Small intestine (tissue), 7 donors: ENCODE measurements around the gene NCBP1. TPM values are rescaled to one million over a fixed set of nuclear protein-coding genes. Genes with fewer than 3 reads are reported as not detected.

Experiments
- DNase-seq, 2 donors: peaks; one replicate each; pipeline versions ENCODE4 v3.0.0 to v3.0.0-alpha.2; 2013
- FAIRE-seq: peaks from 2 replicates; lab custom pipeline; 2012; peaks lifted over from hg19 to GRCh38; lab: Jason Lieb, UNC
- H3K27ac ChIP-seq, 3 donors: one replicate each; pipeline ENCODE4 v1.5.1; 2013; ENCODE audit warnings: low read length in 2 of 3, mild to moderate bottlenecking in 2 of 3, control low read depth in 1 of 3, inconsistent platforms in 1 of 3, low read depth in 1 of 3, moderate library complexity in 1 of 3
- H3K27me3 ChIP-seq, 3 donors: one replicate each; pipeline ENCODE4 v1.6.1; 2013; ENCODE audit warnings: low read length in 3 of 3, inconsistent platforms in 1 of 3; ENCODE audit not compliant: control insufficient read depth in 3 of 3, insufficient read depth in 3 of 3
- H3K36me3 ChIP-seq, 3 donors: one replicate each; pipeline ENCODE4 v1.6.1; 2013; ENCODE audit warnings: low read length in 3 of 3, inconsistent platforms in 1 of 3, low read depth in 1 of 3, mild to moderate bottlenecking in 1 of 3, moderate library complexity in 1 of 3; ENCODE audit not compliant: control insufficient read depth in 3 of 3, insufficient read depth in 2 of 3
- H3K4me1 ChIP-seq, 3 donors: one replicate each; pipeline ENCODE4 v1.6.1; 2013; ENCODE audit warnings: low read length in 2 of 3, inconsistent platforms in 1 of 3, low read depth in 1 of 3, mild to moderate bottlenecking in 1 of 3, moderate library complexity in 1 of 3; ENCODE audit not compliant: control insufficient read depth in 3 of 3, insufficient read depth in 2 of 3
- H3K4me3 ChIP-seq, 3 donors: one replicate each; pipeline ENCODE4 v1.5.1; 2013; ENCODE audit warnings: low read length in 3 of 3, control low read depth in 1 of 3, inconsistent platforms in 1 of 3, low read depth in 1 of 3, mild to moderate bottlenecking in 1 of 3, moderate library complexity in 1 of 3
- H3K9me3 ChIP-seq, 2 donors: one replicate each; pipeline ENCODE4 v1.6.1; 2013; ENCODE audit warnings: low read depth in 1 of 2, low read length in 1 of 2; ENCODE audit not compliant: control insufficient read depth in 2 of 2, insufficient read depth in 1 of 2
- WGBS, 3 donors: extraction: QIAGEN DNeasy Blood & Tissue Kit; methylation state at CpG; one replicate each; pipeline ENCODE4 v1.1.7; 2013; 5-methylcytosine and 5-hydroxymethylcytosine counted together
- polyA plus RNA-seq, 4 donors: library from polyadenylated mRNA; stranded (reverse) in 3 of 4; unstranded in 1 of 4; fragments of 200-250 nt in 3 of 4; fragments of 120-200 nt in 1 of 4; gene quantifications; one replicate each; pipeline versions ENCODE4 v1.2.1 to v1.2.3, GENCODE V29; 2013
- donor health status: healthy with polysubstance abuse.
- donor health status: control.
- donor health status: control.
- donor health status: Bipolar disorder and iron deficiency.
- donor health status: healthy.

The NCBP1 gene
- polyA plus RNA-seq, 4 donors = 5.9 to 29.7 (median 11.0) TPM

DNA sequence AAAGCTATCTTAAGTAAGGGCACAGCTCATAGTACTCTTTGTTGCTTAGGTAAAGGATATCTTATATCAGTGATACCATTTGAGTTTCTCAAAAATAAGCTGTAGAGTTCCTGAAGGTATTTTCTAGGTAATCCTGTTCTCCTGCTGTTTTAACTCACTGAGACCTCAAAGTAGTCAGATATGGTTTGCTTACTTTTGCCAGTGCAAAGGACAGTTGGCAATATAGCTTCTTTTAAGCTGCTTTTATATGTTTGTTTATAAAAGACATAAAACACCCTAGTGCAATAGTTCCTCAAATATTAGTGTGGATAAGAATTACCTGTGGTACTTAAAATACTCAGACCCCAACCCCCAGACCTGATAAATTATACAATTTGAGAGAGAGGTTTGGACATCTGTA, 12.1 kb downstream of the NCBP1 start:
- Histone ChIP-seq H3K4me1 (no peaks in the 10 kb centered on the region), H3K27ac (no peak overlapping the region), H3K9me3 (no peaks in the 10 kb centered on the region), H3K36me3 (peaks cover 4 to 16% (median 9%) of the 10 kb centered on the region in 3 donors), H3K27me3 (no peaks in the 10 kb centered on the region), H3K4me3 (no peak overlapping the region)
- FAIRE-seq (no peak), DNase-seq (no peak)

DNA sequence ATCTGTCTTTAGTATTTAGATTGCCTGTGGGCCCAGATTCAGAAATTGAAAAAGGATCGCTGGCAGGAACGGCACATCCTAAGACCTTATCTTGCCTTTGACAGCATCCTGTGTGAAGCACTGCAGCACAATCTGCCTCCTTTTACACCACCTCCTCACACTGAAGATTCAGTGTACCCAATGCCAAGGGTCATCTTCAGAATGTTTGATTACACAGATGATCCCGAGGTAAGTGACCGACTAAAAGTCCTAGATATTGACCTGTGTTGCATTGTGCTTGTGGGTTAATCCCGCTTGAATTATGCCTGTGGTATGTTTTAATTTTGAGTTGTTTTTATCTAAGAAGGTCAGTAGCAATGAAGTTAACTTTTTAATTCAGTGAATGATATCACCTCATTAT, 14.4 kb downstream of the NCBP1 start:
- Histone ChIP-seq H3K27ac (no peak overlapping the region), H3K4me3 (no peak overlapping the region), H3K4me1 (no peaks in the 10 kb centered on the region), H3K27me3 (no peaks in the 10 kb centered on the region), H3K9me3 (no peaks in the 10 kb centered on the region), H3K36me3 (peaks cover 4 to 17% (median 16%) of the 10 kb centered on the region in 3 donors)
- 90 to 96% (median 95%) methylated on average over 5 of the region's 5 CpGs for WGBS, 3 donors
- no peak for DNase-seq
- FAIRE-seq = no peak

DNA sequence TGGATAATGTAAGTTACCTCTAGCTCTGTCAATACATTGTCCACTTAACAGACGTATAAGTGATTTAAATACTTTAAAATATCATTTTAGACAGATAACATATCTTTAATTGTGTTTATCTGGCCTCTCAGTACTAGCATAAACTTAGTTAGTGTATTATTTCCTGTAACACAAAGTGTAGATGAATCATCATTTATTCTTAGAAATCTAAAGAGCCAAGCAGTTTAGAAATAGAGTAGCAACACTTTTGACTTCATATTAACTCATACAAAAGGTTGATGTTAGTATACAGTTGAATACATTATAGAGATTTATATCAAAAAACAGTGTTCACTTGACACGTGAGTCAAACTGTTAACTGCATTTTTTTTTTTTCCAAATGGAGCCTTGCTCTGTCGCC, 18.0 kb downstream of the NCBP1 start:
- no peaks in the 10 kb centered on the region for H3K4me1 ChIP-seq
- FAIRE-seq (no peak), DNase-seq (no peak)
- H3K27me3 ChIP-seq = no peaks in the 10 kb centered on the region
- 67 to 77% (median 72%) methylated on average over 3 of the region's 3 CpGs for WGBS, 3 donors
- H3K4me3 ChIP-seq = no peak overlapping the region
- peaks cover 6 to 25% (median 14%) of the 10 kb centered on the region in 3 donors for H3K36me3 ChIP-seq
- no peak overlapping the region for H3K27ac ChIP-seq
- no peaks in the 10 kb centered on the region for H3K9me3 ChIP-seq

DNA sequence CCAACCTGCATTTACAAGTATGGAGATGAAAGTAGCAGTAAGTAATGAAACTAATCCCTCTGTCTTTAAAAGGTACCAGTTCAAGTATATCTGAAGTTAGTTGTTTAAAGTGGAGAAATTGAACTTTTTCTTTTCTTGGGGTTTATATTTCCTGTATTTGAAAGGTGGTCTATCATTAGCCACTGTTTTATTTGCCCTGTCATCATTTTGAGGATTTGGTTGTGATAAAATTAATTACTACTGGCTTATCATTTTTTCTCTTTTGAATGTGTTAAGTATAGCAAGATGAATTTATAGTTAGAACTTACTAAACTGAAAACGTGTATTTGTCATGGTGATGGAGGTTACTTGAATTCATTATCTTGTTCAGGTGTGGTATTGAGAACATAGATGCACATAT, 25.1 kb downstream of the NCBP1 start:
- DNase-seq (no peak), FAIRE-seq (no peak)
- no peaks in the 10 kb centered on the region for H3K9me3 ChIP-seq
- H3K27ac ChIP-seq = no peak overlapping the region
- no peak overlapping the region for H3K4me3 ChIP-seq
- 62 to 80% (median 71%) methylated on average over 1 of the region's 1 CpG for WGBS, 3 donors
- H3K27me3 ChIP-seq = no peaks in the 10 kb centered on the region
- no peaks in the 10 kb centered on the region for H3K4me1 ChIP-seq
- H3K36me3 ChIP-seq = peaks cover 10 to 25% (median 19%) of the 10 kb centered on the region in 3 donors

DNA sequence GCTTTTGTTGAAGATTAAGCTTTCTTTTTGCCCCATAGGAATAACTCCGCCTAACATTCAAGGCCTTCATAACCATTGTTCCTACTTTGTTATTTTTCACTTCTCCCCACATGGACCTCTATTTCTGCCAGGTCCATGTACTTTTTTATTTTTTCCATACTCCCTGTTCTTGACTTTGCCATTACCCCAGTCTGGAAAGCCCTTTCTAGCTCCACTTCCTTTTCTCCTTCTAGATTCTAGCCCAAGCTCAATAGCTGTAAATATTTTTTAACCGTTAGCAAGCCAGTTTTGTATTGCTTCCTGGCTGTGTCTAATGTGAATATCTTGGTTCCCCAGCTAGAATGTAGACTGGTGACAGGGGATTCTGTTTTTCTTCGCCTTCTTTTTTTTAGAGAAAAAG, 26.1 kb downstream of the NCBP1 start:
- FAIRE-seq = no peak
- Histone ChIP-seq H3K36me3 (peaks cover 12 to 27% (median 26%) of the 10 kb centered on the region in 3 donors), H3K4me1 (no peaks in the 10 kb centered on the region), H3K27ac (no peak overlapping the region), H3K9me3 (no peaks in the 10 kb centered on the region), H3K27me3 (no peaks in the 10 kb centered on the region), H3K4me3 (no peak overlapping the region)
- 89 to 95% (median 91%) methylated on average over 3 of the region's 3 CpGs for WGBS, 3 donors
- no peak for DNase-seq

DNA sequence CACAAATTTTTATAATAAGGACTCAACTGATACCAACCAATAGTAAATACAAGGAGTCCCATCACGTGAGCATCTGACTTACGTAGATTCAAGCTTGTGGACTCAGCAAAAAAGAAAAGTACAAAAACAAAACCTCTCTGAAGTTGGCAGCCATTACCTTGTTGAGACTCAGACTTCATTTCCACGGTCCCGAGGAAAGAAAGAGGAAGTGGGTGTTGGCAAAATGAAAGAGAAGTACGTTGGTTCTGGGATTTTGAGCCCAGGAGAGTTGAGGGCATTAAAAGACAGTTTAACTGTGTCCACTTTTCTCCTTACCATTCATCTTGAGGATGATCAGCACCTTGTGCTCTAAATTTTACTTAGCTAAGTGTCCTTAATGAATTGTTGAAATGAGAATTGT, 26.7 kb downstream of the NCBP1 start:
- Histone ChIP-seq H3K27ac (no peak overlapping the region), H3K4me3 (no peak overlapping the region), H3K27me3 (no peaks in the 10 kb centered on the region), H3K36me3 (peaks cover 16 to 27% (median 24%) of the 10 kb centered on the region in 3 donors), H3K9me3 (no peaks in the 10 kb centered on the region), H3K4me1 (no peaks in the 10 kb centered on the region)
- DNase-seq (no peak), FAIRE-seq (no peak)
- 76 to 85% (median 81%) methylated on average over 5 of the region's 5 CpGs for WGBS, 3 donors

DNA sequence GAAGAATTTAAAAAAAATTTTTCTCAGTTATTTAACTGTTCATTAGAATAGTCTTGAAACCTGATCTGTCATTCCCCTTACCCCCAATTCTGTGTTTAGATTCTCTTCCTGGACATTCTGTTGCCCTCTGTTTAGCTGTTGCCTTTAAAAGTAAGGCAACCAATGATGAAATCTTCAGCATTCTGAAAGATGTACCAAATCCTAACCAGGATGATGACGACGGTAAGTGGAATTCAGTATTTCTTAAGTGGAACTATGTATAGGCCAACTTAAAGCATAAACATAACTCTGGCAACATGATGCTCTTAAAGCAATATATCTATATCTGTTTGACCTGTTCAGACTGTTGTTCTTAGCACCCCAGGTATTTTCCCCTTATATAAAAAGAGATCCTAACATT, 27.2 kb downstream of the NCBP1 start:
- FAIRE-seq (no peak), DNase-seq (no peak)
- 85 to 96% (median 95%) methylated on average over 2 of the region's 2 CpGs for WGBS, 3 donors

DNA sequence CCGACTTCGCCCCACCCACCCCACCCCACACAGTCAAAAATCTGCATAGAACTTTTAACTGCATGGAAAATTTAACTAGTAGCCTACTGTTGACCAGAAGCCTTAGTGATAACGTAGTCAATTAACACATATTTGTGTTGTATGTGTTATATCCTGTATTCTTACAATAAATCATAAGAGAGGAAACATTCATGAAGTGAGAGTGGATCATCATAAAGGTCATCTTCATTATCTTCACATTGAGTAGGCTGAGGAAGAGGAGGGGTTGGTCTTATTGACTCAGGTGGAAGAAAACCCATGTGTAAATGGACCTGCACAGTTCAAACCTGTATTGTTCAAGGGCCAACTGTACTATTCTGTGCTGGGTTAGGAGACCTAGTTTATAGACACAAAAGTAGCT, 32.1 kb downstream of the NCBP1 start:
- no peaks in the 10 kb centered on the region for H3K27me3 ChIP-seq
- DNase-seq = no peak
- no peaks in the 10 kb centered on the region for H3K9me3 ChIP-seq
- H3K27ac ChIP-seq = no peak overlapping the region
- H3K36me3 ChIP-seq = peaks cover 18 to 27% (median 26%) of the 10 kb centered on the region in 3 donors
- whole genome bisulfite sequencing, 3 donors = 87 to 95% (median 95%) methylated on average over 3 of the region's 3 CpGs
- H3K4me1 ChIP-seq = no peaks in the 10 kb centered on the region
- no peak for FAIRE-seq
- H3K4me3 ChIP-seq = no peak overlapping the region

More for the DNA sequence above, 27.2 kb downstream of the NCBP1 start:
- H3K9me3 ChIP-seq = no peaks in the 10 kb centered on the region
- no peak overlapping the region for H3K4me3 ChIP-seq
- no peaks in the 10 kb centered on the region for H3K27me3 ChIP-seq
- no peaks in the 10 kb centered on the region for H3K4me1 ChIP-seq
- H3K27ac ChIP-seq = no peak overlapping the region
- H3K36me3 ChIP-seq = peaks cover 19 to 28% (median 24%) of the 10 kb centered on the region in 3 donors
